Measurements from ENCODE around the gene CRB2. TPM values are rescaled to one million over a fixed set of nuclear protein-coding genes. Genes with fewer than 3 reads are reported as not detected.

Gene CRB2
- total RNA-seq, 2 donors from 2014 or later = under 0.01 to 1.3 TPM

DNA sequence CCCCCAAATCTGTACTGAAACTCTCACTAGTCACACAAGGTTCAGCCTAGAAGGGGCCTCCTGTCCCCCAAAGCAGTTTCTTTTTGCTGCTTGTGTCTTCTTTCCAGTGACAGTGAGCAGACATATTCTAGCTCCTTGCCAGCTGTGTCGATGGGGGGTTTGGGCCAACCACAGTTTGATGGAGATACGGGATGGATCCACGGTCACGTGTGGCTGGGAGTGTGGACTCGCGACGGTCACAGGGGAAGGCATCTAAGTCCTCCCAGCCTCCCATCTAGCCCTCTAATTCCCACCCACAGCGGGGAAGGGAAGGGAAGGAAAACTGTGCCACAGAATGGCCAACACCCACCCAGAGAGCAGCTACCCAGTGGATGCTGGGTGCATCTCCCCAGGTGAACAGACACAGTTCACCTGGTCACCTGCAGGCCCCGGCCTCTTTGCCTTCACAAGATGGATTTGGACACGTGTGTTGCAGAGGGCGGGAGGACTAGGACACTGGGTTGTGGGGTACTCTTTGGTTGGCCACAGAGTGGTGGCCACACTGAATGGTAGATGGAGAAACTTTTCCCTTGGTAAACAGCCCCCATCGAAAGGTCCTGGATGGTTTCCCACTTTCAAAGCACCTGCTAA lies 54.4 kb downstream of the CRB2 start:
- Histone ChIP-seq H3K9me3 (no peaks in the 10 kb centered on the region), H3K4me3 (no peak overlapping the region), H3K27me3 (no peaks in the 10 kb centered on the region), H3K4me1 (no peaks in the 10 kb centered on the region), H3K36me3 (replicated peaks in 1 of 2; ENCODE audit: insufficient read depth in 1 of 2, low read depth in 2 of 2) (no peaks in the 10 kb centered on the region), H3K27ac (no peak overlapping the region)
- TF ChIP-seq, protein P1, sequence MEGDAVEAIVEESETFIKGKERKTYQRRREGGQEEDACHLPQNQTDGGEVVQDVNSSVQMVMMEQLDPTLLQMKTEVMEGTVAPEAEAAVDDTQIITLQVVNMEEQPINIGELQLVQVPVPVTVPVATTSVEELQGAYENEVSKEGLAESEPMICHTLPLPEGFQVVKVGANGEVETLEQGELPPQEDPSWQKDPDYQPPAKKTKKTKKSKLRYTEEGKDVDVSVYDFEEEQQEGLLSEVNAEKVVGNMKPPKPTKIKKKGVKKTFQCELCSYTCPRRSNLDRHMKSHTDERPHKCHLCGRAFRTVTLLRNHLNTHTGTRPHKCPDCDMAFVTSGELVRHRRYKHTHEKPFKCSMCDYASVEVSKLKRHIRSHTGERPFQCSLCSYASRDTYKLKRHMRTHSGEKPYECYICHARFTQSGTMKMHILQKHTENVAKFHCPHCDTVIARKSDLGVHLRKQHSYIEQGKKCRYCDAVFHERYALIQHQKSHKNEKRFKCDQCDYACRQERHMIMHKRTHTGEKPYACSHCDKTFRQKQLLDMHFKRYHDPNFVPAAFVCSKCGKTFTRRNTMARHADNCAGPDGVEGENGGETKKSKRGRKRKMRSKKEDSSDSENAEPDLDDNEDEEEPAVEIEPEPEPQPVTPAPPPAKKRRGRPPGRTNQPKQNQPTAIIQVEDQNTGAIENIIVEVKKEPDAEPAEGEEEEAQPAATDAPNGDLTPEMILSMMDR (IDR thresholded peaks at IDR 0.05) = no peak
- TF ChIP-seq POLR2A (IDR thresholded peaks at IDR 0.05) = no peak
- ATAC-seq (no peak), DNase-seq (no peak)
- intact Hi-C loops (cut with DNase I) = no loop called here
- WGBS, 2 donors = 88% methylated on average over 8 to 12 of the region's 12 CpGs

DNA sequence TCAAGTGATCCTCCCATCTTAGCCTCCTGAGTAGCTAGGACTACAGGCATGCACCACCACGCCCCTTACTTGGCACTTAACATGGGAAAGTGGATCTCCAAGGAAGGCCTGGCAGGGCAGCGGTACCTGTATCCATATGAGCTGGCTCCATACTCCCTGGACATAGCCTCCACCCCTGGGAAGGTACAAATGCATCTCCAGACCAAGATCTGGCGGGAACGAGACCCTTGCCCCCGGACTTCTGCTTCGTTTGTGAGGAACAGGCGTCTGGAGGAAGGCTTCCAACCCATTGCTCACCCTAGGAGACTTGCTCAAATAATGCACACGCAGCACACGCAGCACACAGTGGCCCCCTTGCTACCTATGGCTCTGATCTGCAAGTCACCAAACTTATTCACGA lies 55.2 kb downstream of the CRB2 start:
- intact Hi-C loops (cut with DNase I) = no loop called here
- H3K36me3 ChIP-seq (replicated peaks in 1 of 2; ENCODE audit: insufficient read depth in 1 of 2, low read depth in 2 of 2) = no peaks in the 10 kb centered on the region
- H3K4me3 ChIP-seq = no peak overlapping the region
- H3K9me3 ChIP-seq = no peaks in the 10 kb centered on the region
- no peak overlapping the region for H3K27ac ChIP-seq
- TF ChIP-seq, protein P1 (IDR thresholded peaks at IDR 0.05) = no peak
- TF ChIP-seq POLR2A (IDR thresholded peaks at IDR 0.05) = no peak
- WGBS, 2 donors = 87 to 96% methylated on average over 9 to 10 of the region's 10 CpGs
- ATAC-seq = no peak
- no peaks in the 10 kb centered on the region for H3K4me1 ChIP-seq
- H3K27me3 ChIP-seq = no peaks in the 10 kb centered on the region
- no peak for DNase-seq

DNA sequence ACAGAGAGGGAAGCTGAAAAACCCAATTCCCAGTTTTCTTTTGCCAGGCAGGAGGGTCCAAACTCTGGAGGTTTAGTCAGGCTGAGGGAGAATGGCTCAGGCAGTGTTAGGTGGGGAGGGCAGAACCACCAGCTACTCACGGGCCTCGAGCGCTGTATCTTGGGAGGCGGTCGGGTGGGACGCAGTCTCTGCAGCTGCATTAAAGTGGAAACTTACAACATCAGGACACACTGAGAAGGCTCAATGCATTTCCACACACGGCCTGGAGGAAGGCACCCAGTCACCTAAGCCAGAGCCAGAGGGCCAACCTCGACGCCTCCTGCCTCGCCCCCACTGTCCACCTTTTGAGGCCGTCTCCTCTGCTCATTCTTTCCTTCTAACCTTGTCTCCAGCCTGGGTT lies 55.6 kb downstream of the CRB2 start:
- no peak overlapping the region for H3K27ac ChIP-seq
- H3K36me3 ChIP-seq (replicated peaks in 1 of 2; ENCODE audit: insufficient read depth in 1 of 2, low read depth in 2 of 2) = no peaks in the 10 kb centered on the region
- WGBS, 2 donors = 97 to 98% methylated on average over 9 to 11 of the region's 11 CpGs
- no peaks in the 10 kb centered on the region for H3K4me1 ChIP-seq
- no peaks in the 10 kb centered on the region for H3K9me3 ChIP-seq
- TF ChIP-seq, protein P1 (IDR thresholded peaks at IDR 0.05) = no peak
- TF ChIP-seq POLR2A (IDR thresholded peaks at IDR 0.05) = no peak
- H3K4me3 ChIP-seq = no peak overlapping the region
- ATAC-seq (no peak), DNase-seq (no peak)
- intact Hi-C loops (cut with DNase I) = no loop called here
- H3K27me3 ChIP-seq = no peaks in the 10 kb centered on the region

DNA sequence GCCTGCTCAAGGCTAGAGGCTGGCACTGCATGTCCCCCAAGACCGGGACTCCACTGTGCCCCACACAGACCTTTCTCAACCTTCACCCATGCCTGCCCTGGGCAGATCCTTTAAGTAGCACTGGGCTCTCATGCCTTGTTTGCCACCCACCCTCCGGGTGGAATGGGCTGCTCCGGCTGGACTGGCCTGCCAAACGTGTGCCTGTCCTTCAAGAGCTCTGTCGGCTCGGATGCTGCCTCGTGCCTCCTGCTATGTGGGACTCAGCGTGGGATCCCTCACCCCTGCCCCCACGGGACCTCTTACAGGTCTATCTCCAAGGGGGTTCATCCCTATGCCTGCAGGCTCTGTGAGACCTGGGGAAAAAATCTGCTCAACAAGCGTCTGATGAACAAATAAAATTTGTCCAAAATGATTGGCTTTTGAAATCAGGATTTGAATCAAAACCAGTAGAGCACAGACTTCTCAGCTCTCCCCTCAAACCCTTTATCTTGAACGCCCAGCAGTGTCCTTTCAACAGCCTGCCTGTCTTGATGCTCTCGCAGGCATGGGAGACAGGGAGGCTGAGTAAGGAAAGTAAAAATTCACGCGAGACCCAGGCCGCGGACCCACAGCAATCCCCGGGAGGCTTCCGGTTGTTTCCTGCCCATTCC lies 56.3 kb downstream of the CRB2 start:
- intact Hi-C loops (cut with DNase I) = no loop called here
- TF ChIP-seq, protein P1 (IDR thresholded peaks at IDR 0.05) = no peak
- TF ChIP-seq POLR2A (IDR thresholded peaks at IDR 0.05) = no peak
- no peaks in the 10 kb centered on the region for H3K9me3 ChIP-seq
- H3K36me3 ChIP-seq (replicated peaks in 1 of 2; ENCODE audit: insufficient read depth in 1 of 2, low read depth in 2 of 2) = no peaks in the 10 kb centered on the region
- no peak for ATAC-seq
- no peak overlapping the region for H3K4me3 ChIP-seq
- WGBS, 2 donors = 89 to 94% methylated on average over 18 of the region's 18 CpGs
- H3K27me3 ChIP-seq = no peaks in the 10 kb centered on the region
- no peak overlapping the region for H3K27ac ChIP-seq
- H3K4me1 ChIP-seq = no peaks in the 10 kb centered on the region
- no peak for DNase-seq

DNA sequence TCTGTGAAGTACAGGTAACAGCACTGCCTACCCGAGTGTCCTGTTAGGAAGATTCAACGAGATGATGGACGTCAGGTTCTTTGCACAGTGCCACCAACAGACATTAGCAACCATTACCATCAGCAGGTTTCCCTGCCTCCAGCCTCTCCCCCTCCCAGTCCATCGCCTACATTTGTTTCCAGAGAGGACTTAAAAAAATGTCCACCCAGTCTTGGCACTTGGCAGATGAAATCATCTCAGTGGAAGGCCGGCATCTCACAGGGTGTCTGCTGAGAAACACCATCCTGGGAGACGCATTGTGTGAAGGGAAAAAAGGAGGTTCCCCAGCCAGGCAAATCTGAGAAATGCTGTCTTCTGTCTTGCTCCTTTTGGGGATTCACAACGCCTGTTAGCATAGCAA lies 58.2 kb downstream of the CRB2 start:
- intact Hi-C loops (cut with DNase I) = no loop called here
- Histone ChIP-seq H3K27ac (no peak overlapping the region), H3K4me1 (no peaks in the 10 kb centered on the region), H3K36me3 (replicated peaks in 1 of 2; ENCODE audit: insufficient read depth in 1 of 2, low read depth in 2 of 2) (no peaks in the 10 kb centered on the region), H3K4me3 (no peak overlapping the region), H3K27me3 (no peaks in the 10 kb centered on the region), H3K9me3 (no peaks in the 10 kb centered on the region)
- 88 to 96% methylated on average over 7 of the region's 7 CpGs for WGBS, 2 donors
- DNase-seq = no peak
- TF ChIP-seq, protein P1 (IDR thresholded peaks at IDR 0.05) = no peak
- TF ChIP-seq POLR2A (IDR thresholded peaks at IDR 0.05) = no peak
- no peak for ATAC-seq

Data from body of pancreas (tissue), 4 donors.